Nucleus accumbens (tissue), 56 donors: Measurements from ENCODE around the gene SAG.
"Not testable (repeated sequence)": the region's sequence is repeated elsewhere in the genome, so short reads cannot be mapped to it uniquely, and the experiment has no call there.

Experiments
- DNase-seq, 56 donors: peaks; one replicate each; lab custom pipeline; 2025; lab: John Stamatoyannopoulos, UW

The SAG gene

GRCh38 chr2:233374776-233375175, 67.2 kb downstream of the SAG start:
- DNase-seq = not testable (repeated sequence)

DNA sequence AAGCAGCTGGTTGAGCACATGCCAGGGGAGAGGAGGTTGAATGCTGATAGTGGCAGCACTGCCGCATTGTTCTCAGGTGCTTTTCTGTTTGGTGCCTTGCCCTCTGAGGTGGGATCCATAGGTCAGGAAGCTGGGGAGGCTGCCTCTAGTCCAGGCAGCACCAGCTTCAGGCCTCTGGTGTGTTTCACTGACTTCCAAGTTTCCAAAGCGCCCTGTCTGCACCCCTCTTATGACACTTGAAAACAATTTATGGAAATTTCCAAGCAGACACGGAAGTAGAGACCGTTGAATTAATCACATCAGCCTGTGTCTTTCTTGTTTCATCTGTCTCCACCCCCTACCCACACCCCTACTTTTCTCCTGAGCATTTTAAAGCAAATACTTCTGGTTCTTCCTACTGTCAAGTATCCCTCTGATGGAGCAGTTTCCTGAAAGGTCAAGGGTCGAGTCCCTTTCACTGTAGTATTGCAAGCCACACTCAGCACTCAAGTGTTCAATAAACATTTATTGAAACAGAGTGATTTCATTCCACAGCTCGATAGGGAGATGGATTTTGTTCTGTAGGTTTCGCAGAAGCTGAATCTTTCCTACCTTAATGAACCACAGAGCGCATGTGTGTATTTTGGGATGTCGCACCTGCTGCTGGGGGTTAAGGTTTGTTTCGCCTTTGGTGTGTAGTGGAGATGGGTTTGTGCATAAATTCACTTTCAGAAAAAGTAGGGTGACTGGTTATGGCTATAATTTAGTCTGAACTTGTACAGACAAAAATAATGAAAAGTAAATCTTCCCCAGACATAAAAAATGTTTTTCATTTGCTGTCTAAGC, 68.1 kb downstream of the SAG start:
- DNase-seq = no peak

- no peak for DNase-seq
Observed at GRCh38 chr2:233379034-233379433, 71.4 kb downstream of the SAG start.

GRCh38 chr2:233379441-233379840, 71.8 kb downstream of the SAG start:
- no peak for DNase-seq

GRCh38 chr2:233380132-233380895, 72.7 kb downstream of the SAG start:
- no peak for DNase-seq

DNA sequence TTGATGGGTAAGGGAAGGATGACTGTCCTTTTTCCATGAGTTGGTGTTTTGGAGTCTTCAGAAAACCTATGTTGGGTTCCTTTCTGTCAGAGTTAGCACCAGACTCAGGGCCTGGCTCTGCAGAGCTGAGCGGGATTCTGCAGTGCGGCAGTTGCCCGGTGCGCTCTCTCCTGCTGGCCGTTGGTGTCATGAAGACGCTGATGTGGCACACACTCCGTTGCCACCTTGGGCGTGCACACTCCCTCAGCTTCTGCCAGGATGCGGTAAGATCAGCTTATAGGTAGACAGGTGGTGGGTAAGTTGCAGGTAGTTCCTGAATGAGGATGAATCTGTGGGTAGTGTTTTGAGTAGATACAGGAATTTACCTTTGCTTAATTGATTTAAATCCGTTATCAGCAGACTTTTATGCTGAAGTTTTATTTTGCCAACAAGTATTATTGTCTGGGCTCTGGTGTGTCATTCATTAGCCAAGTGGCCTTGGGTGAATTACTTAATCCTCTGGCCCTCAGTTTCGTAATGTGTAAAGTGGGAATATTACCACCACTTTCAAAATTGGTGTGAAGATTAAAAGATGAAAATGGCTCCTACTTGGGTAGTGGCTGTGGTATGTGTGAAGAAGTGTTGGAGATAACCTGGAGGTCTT, 73.5 kb downstream of the SAG start:
- no peak for DNase-seq

DNA sequence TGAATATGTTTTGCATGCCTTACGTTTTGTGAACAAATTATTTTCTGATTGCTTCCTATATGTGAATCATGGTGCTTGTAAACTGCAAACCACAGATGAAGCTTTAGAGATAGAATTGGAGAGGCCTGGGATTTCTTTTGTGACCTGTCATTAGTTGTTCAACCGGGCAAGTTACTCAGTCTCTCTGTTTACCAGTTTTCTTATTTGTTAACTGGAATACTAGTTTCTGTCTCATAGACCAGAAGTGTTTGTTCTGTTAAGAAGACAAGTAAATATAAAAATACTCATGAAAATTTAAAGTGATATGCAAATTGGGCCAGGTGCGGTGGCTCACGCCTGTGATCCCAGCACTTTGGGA, 74.0 kb downstream of the SAG start:
- DNase-seq = no peak

DNA sequence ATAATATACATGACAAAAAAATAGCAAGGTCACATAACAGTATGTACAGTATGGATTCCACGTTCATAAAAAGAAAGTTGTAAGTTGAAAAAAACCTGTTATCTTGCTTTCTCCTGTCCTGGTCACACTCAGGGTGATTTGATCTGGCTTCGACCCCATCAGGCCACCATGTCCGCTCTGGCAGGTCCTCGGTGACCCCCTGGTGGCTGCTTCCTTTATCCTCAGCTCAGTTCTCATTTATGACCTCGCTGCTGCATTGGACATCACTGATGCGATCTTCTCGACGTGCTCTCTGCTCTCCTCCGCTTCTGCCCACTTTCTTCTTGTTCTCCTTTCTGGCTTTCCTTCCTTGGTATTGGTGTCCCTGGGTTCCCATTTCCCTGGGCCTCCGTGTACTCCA, 76.4 kb downstream of the SAG start:
- no peak for DNase-seq

DNA sequence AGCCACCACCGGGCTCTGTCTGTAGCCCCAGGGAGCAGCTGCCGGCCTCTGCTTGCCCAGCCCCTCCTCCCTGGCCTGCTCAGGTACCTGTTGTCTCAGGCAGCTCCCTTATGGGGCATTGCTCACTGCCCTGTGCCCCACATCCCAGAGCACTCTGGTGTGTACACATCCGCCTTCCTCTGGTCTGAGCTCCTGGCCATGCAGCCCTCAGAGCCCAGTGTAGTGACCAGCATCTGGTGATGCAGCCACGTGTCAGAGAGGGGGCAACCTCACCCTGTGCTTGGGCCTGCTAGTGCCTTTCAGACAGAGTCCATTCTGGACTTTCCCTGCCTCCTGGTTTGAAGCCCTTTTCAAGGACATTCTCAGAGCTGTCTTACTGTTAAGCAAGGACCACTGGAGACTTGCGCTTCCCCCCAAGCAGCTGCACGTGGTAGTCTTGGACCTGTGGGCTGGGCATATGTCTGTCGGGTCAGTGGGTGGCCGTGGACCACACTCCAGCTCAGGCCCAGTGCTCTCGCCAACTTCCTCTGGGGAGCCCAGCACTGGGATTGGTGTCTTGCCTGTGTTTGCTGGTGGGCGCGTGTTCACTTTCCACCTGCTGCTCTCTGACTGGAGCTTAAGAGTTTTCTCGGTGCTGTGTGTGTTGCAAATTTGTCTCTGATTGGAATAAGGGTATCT, 77.3 kb downstream of the SAG start:
- peak in 4 of 56 donors; percentile 15 to 34 (median 27) for DNase-seq

DNA sequence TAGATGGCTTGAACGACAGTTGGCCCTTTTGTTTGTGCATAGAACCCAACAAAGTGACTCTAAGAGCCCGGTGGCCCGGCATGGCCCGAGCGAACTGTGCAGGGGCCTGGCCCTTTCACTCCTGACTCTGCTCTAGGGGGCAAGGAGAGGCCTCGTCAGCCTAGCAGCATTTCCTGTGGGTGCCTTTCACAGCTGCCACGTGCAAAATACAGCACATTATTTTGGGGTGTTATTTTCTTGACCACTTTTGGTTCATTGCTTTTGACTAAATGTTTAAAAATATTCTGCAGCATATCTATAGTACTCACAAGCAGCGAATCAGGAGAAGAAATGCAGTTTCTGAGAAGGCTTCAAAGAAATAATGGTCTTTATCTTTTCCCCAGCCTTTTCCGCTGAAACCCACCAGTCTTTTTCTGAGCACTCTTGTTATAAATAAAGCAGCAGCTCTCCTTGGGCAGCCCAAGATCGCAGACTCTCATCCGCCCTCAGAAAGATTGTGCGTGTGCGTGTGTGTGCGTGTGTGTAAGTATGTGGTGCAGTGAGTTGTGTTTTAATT, 78.0 kb downstream of the SAG start:
- DNase-seq = peak in 1 of 56 donors; percentile 18

GRCh38 chr2:233386382-233387041, 78.9 kb downstream of the SAG start:
- peak in 9 of 56 donors; percentile 7 to 66 (median 33) for DNase-seq

DNA sequence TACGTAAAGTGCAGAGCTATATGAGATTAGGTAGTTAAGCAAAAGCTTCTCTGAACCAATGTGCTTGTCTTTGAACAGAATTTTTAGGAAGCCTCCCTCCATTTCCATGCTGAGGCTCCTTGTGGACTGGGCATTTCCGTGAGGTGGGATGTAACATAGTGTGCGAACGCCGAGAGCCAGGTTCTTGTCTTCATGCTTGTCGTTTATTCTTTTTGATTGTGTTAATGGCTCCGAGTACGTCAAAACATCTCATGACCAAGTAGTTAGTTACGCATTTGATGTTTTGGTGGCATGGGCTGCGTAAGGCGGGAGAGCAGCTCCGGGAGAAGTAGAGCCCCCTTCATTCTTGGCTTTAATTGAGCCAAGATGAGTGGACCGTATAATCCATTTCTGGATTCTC, 79.6 kb downstream of the SAG start:
- no peak for DNase-seq

DNA sequence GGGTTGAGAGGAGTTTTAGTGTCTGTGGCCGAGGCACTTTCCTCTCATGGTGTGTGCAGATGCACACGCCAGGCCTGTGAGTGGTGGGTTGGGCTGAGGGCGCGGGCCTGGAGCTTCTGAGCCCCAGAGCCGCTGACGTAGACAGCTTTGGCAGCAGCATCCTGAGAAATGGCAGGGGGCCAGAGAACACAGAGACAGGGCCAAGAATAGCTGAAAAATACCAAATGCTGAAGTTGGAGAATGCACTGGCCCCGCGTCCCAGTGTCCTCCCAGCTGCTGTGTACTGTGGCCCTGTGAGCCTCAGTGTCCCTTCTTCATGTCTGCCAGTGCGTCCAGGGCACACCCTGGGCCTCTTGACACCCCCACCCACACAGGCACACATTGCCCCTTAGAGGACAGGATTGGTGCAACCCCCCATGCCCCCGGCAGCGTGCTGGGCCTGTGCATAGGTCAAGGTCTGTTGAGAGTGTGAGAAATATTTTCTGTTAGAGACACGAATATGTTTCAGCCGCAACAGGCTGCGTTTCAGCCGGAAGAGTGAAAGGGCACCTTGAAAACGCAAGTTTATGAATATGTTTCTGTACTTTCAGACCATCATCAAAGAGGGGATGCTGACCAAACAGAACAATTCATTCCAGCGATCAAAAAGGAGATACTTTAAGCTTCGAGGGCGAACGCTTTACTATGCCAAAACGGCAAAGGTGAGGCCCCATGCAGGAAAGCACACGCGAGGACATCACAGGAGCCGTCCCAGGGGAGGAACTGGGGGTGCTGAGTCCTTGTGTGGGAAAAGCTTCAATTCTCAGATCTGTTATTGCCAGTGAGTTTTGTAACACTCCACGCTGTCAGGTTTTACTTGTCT, 80.3 kb downstream of the SAG start:
- peak in 53 of 56 donors; percentile 25 to 92 (median 79) for DNase-seq

DNA sequence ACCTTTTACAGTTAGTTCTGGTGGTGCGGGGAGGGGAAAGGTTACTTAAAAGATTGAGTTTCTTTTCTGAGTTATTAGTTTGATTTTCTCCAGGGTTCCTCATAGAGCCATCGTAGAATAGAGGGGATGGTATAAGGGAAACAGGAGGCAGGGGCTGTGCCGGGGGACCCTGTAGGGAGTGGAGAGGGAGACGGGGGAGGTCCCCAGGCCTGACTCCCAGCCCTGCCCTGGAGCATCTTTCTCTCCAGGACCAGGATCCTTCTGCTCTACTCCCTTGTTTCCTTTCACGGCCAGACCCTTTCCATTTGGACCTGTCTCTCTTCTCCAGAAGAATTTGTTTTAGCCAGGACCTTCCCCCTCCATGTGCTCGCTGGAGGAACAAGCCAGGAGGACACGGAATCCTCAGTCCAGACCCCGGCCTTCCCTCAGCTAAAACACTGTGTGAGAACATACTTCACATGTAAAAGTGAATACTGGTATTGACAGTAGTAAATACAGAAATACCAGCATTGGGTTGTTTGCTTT, 82.0 kb downstream of the SAG start:
- DNase-seq = no peak

DNA sequence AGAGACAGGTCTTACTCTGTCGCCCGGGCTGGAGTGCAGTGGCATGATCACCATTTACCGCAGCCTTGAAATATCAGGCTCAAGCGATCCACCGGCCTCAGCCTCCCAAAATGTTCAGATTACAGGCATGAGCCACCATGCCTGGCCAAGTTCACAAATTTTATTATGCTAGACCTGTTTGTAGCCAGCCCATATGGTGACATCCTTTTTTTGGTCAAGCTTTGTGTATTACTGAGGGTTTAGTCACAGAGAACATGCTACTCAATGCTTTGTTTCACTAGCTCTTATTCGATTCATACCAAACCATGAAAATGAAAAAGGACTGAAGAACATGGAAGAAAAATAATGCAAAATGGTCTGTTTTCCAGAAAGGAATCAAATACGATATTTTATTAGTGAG, 88.1 kb downstream of the SAG start:
- no peak for DNase-seq
